Esophagus muscularis mucosa (tissue), 3 donors: ENCODE data around the gene POLA2.

Experiments used
- CTCF ChIP-seq, 3 experiments: fragments of 200-600 bp in 2 of 3; fragments of 450-650 bp in 1 of 3; sonication (generic) in 2 of 3; IDR thresholded peaks; one replicate each; pipeline ENCODE4 v1.5.1; 2017 to 2019; ENCODE audit warnings: antibody characterized with exemption in 3 of 3, mild to moderate bottlenecking in 2 of 3, moderate library complexity in 1 of 3
- POLR2A ChIP-seq: fragments of 450-650 bp; IDR thresholded peaks from one replicate; pipeline ENCODE4 v1.6.1; 2017; ENCODE audit warnings: antibody characterized with exemption, moderate library complexity, mild to moderate bottlenecking, low read depth

- TF ChIP-seq CTCF (IDR thresholded peaks at IDR 0.05) = no peak
- TF ChIP-seq POLR2A = no peak
Observed at GRCh38 chr11:65301491-65302329, 39.9 kb downstream of the POLA2 start.
